ENCODE results near the gene KRTAP10-10.
"Not testable (repeated sequence)": the region's sequence is repeated elsewhere in the genome, so short reads cannot be mapped to it uniquely, and the experiment has no call there.

KRTAP10-10 gene

DNA sequence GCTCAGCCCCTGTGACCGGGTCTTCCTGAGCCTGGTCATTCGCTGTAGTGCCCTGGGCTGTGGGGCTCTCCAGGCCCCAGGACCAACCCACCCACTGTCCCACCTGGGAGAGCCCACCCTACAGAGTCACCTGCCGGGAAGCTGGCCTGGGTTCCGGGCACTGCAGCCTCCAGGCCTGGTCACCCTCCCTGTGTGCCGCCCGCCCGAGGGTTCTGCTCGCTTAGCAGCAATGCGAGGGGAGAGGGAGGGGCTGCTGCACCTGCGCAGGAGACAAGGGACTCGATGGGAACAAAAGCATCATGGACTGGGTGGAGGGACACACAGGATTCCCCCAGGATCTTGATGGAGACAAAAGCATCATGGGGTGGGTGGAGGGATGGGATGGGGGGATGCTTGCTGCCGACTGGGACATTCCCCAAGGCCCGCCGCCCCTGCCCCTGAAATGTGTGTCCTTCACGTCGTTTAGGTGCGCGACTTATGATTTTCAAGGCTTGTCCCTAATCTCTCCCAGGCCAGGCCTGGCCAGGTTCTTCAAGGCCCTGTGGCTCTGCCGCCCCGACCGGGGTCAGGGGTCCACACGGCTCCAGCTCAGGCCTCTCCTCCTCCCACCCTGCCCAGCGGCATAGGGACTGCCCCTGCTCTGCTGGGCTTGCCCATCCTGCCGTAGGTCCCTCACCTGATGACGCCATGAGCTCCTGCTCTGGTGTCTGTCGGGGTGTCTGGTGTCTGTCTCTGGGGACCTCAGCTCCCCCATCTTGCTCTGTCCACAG is 23.6 kb upstream of the KRTAP10-10 start:
- no peak for ATAC-seq
- Mint-ChIP-seq H3K4me3 (no peak overlapping the region), H3K27ac (peak overlapping the region; percentile 48), H3K4me1 (peaks cover 32% of the 10 kb centered on the region), H3K9me3 (peaks cover 18% of the 10 kb centered on the region), H3K36me3 (no peaks in the 10 kb centered on the region)
- peak in 1 of 2 donors; percentile 38 for DNase-seq (ENCODE audit: low spot score in 2 of 2)

DNA sequence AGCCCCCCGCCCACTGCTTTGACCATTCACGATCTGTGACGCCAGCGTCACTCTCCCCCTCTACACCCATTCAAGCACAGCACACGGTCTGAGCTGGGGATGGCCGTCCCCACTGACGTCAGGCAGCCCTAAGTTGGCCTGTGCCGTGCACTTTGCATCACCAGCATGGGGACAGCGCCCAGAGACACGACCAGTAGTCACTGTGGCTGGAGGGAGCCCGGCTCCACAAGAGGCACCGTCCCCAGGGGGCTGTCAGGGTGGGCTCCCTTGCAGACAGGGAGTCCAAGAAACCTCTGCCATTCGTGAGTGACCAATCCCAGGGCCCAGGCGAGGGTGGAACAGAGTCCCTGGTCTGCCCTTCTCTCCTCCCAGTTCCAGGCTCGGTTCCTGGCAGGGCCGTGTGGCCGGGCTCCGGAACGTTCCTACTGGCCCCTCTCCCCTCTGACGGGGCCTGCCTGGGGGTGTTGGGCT is 23.0 kb upstream of the KRTAP10-10 start:
- Mint-ChIP-seq H3K36me3 (no peaks in the 10 kb centered on the region), H3K4me1 (peaks cover 38% of the 10 kb centered on the region), H3K27ac (no peak overlapping the region), H3K4me3 (no peak overlapping the region), H3K9me3 (peaks cover 16% of the 10 kb centered on the region)
- DNase-seq (ENCODE audit: low spot score in 2 of 2), result peak in 1 of 2 donors; percentile 36
- no peak for ATAC-seq

DNA sequence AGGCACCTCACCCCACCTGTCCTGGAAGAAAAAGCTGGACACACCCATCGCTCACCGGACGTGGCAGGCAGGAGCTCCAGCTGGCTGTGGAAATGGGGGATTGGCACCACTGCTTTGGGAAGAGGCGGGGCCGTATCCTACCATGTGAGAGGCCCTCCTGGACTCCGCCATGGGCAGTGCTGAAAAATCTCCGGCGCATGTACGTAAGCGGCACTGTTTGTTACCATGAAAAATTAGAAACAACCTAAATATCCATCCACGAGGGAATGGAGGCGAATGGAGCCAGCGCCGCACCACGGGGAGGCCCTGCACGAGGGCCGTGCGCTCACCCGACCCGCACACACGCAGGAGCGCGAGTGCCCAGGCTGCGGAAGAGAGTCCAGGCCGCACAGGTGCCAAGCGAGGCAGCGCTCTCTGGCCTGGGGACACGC is 22.2 kb upstream of the KRTAP10-10 start:
- ATAC-seq, result no peak
- H3K4me1 Mint-ChIP-seq, result peaks cover 45% of the 10 kb centered on the region

DNA sequence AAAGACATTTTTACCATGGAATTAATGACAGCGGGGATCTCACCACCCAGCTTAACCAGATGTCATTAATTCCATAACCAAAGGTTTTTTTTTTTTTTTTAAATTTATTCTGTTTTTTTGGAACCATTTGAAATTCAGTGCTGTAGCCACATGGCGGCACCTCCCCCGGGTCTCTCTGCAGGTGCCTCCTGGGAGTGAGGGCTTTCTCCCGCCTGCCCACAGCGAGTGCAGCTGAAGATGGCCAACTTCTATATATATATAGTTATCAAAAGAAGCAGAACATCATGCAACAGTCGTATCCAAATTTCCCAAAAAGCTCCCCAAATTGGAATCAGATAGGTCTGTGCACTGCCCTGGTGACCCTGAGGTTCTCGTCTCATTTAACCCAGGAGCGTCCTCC is 21.7 kb upstream of the KRTAP10-10 start:
- DNase-seq (ENCODE audit: low spot score in 2 of 2) (no peak), ATAC-seq (no peak)
- H3K9me3 Mint-ChIP-seq, result peaks cover 19% of the 10 kb centered on the region
- no peak overlapping the region for H3K4me3 Mint-ChIP-seq
- H3K36me3 Mint-ChIP-seq, result no peaks in the 10 kb centered on the region
- H3K27ac Mint-ChIP-seq, result no peak overlapping the region
- peaks cover 45% of the 10 kb centered on the region for H3K4me1 Mint-ChIP-seq

More for the DNA sequence above, 22.2 kb upstream of the KRTAP10-10 start:
- H3K36me3 Mint-ChIP-seq, result no peaks in the 10 kb centered on the region
- H3K4me3 Mint-ChIP-seq, result no peak overlapping the region
- H3K27ac Mint-ChIP-seq, result no peak overlapping the region
- H3K9me3 Mint-ChIP-seq, result peaks cover 16% of the 10 kb centered on the region
- DNase-seq (ENCODE audit: low spot score in 2 of 2), result peak in 1 of 2 donors; percentile 37

DNA sequence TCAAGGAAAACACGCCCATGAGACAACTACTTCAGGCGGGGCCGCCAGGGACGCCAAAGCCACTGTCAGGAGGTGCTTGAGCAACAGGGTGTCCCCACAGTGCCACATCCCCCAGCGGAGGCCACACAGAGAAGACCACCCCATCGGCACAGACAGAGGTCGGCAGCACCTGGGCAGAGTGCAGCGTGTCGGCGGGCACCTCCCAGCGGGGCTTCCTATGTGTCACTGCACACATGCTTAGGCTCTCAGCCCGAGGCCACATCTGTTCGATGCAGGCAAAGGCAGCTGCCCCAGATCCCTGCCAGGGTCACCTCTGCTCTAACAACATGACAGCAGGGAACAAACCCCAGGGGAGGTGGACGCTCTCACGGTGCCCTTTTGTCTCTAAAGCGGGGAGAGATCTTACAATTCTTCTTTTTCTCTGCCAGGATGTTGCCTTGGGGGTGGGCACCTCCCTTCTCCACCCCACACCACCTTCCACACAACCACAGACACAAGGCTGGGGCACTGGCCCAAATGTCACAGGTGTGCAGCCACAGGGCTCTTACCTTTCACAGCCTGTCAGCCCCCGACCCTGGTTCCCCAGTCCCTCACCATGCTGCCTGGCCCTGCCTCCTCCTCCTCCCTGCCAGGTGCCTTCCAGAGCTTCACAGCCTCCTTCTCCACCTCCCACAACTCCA is 21.1 kb upstream of the KRTAP10-10 start:
- Mint-ChIP-seq H3K27ac (peak overlapping the region; percentile 91), H3K4me1 (peaks cover 45% of the 10 kb centered on the region), H3K4me3 (no peak overlapping the region), H3K36me3 (no peaks in the 10 kb centered on the region), H3K9me3 (peaks cover 21% of the 10 kb centered on the region)
- ATAC-seq, result no peak
- peak in 1 of 2 donors; percentile 38 for DNase-seq (ENCODE audit: low spot score in 2 of 2)

DNA sequence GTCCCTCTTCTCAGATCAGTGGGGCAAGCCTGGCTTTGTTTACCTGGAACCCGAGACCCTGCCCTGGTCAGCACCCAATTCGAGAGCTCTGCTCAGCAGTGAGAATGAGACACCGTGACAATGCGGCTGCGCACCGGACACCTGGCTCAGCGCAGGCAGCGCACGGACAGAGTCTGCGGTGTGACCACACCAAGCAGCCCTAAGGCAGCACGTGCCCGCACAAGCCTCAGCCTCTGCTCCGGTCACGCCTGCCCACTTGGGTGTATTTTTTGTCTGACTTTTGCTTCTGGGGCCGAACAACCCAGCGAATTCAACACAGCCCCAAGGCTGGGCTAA is 20.6 kb upstream of the KRTAP10-10 start:
- H3K9me3 Mint-ChIP-seq, result peaks cover 17% of the 10 kb centered on the region
- H3K36me3 Mint-ChIP-seq, result no peaks in the 10 kb centered on the region
- no peak overlapping the region for H3K4me3 Mint-ChIP-seq
- DNase-seq (ENCODE audit: low spot score in 2 of 2) (no peak), ATAC-seq (no peak)
- H3K27ac Mint-ChIP-seq, result peak overlapping the region; percentile 91
- peaks cover 45% of the 10 kb centered on the region for H3K4me1 Mint-ChIP-seq

DNA sequence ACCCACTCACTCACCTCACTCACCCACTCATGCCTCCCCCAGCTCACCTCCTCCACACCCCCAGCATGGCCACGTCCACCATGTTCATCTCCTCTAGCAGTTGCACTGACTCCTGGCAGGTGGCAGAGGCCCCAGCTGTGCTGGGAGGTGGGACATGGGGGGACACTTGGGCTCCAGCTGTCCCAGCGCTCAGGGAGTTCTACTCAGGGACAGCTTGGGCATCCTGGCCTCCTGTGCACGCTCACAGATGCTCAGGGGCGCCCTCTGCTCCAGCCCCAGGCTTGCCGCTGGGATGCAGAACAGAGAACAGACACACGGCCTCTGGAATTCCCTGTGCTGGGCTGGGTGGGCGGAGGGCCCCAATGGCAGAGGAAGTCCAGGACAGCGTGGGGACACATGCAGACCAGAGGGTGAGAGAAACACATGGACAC is 20.1 kb upstream of the KRTAP10-10 start:
- Mint-ChIP-seq H3K4me3 (no peak overlapping the region), H3K27ac (peak overlapping the region; percentile 91), H3K9me3 (peaks cover 17% of the 10 kb centered on the region), H3K36me3 (no peaks in the 10 kb centered on the region), H3K4me1 (peaks cover 45% of the 10 kb centered on the region)
- no peak for ATAC-seq
- no peak for DNase-seq (ENCODE audit: low spot score in 2 of 2)

DNA sequence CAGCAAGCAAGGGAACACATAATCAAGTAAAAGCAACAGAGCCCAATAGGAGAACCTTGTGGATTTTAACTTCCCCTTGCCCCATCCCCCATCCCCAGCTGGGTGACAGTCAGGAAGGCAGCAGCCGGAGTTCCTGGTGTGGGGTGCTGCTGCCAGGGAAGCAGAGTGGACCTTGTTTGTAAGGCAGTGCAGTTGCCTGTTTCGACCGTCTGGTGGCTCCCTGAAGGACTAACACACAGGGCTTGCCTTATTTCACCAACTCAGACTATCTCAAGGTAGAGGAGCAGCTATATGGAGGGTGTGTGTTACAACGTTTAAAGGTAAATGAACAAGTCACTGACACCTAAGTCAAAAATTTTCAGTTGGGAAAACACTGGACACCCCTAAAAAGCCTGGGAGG is 18.7 kb upstream of the KRTAP10-10 start:
- DNase-seq (ENCODE audit: low spot score in 2 of 2) (no peak), ATAC-seq (peak; percentile 57)
- H3K27ac Mint-ChIP-seq, result peak overlapping the region; percentile 91
- H3K4me1 Mint-ChIP-seq, result peaks cover 39% of the 10 kb centered on the region
- no peaks in the 10 kb centered on the region for H3K36me3 Mint-ChIP-seq
- peak overlapping the region; percentile 51 for H3K4me3 Mint-ChIP-seq
- H3K9me3 Mint-ChIP-seq, result peaks cover 25% of the 10 kb centered on the region

DNA sequence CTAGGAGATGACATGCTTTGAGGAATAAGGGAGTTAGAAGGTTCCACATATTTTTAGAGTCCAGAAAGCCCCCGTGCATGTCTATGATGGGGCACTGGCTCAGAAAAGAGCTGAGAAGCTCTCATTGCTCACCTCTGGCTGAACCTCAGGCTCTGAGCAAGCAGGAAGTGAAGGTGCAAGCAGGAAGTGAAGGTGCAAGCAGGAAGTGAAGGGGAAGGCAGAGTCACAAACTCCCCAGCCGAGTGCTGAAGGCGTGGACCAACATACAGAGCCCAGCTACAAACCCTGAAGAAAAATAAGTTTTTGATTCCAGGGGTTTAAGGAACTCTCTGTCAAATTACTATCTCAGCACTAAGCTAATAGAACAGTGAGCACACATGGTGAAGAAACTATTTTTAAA is 18.2 kb upstream of the KRTAP10-10 start:
- ATAC-seq (peak; percentile 98), DNase-seq (ENCODE audit: low spot score in 2 of 2) (peak; percentile 26 to 67)

DNA sequence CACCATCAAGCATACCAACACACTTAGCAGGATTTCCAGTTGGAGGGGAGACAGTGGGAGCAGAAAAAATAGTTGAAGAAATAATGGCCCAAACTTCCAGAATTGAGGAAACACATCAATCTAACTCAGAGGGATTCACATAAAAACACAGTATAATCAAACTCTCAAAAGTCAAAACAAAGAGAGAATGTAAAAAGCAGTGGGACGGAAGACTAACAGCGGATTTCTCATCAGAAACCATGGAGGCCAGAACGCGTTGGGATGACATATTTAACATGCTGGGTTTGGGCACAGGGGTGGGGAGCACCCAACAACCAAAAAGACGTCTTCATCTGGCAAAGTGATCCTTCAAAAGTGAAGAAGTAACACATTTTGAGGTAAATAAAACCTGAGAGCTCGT is 17.3 kb upstream of the KRTAP10-10 start:
- ATAC-seq (no peak), DNase-seq (ENCODE audit: low spot score in 2 of 2) (no peak)
- Mint-ChIP-seq H3K36me3 (no peaks in the 10 kb centered on the region), H3K4me1 (peaks cover 43% of the 10 kb centered on the region), H3K27ac (peak overlapping the region; percentile 91), H3K9me3 (peaks cover 38% of the 10 kb centered on the region), H3K4me3 (no peak overlapping the region)

More for the DNA sequence above, 18.2 kb upstream of the KRTAP10-10 start:
- Mint-ChIP-seq H3K36me3 (no peaks in the 10 kb centered on the region), H3K4me1 (peaks cover 39% of the 10 kb centered on the region), H3K4me3 (peak overlapping the region; percentile 51), H3K9me3 (peaks cover 29% of the 10 kb centered on the region), H3K27ac (peak overlapping the region; percentile 91)

DNA sequence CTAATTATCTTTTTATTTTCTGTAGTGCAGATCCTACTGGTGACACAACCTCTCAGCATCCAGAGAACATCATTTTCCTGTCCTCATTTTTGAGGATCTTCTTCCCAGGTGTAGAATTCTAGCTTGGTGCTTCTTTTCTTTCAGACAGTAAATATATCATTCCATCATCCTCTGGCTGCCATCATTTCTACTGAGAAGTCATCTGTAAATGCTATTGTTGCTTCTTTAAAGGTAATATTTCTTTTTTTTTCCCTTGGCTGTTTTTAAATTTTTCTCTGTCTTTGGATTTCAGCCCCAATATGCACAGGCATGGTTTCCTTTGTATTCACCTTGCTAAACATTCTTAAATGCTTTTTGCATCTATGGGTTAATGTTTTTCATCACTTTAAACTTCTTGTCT is 13.6 kb upstream of the KRTAP10-10 start:
- DNase-seq (ENCODE audit: low spot score in 2 of 2) (no peak), ATAC-seq (no peak)
- Mint-ChIP-seq H3K9me3 (peaks cover 39% of the 10 kb centered on the region), H3K36me3 (no peaks in the 10 kb centered on the region), H3K4me3 (no peak overlapping the region), H3K27ac (no peak overlapping the region), H3K4me1 (peaks cover 43% of the 10 kb centered on the region)

DNA sequence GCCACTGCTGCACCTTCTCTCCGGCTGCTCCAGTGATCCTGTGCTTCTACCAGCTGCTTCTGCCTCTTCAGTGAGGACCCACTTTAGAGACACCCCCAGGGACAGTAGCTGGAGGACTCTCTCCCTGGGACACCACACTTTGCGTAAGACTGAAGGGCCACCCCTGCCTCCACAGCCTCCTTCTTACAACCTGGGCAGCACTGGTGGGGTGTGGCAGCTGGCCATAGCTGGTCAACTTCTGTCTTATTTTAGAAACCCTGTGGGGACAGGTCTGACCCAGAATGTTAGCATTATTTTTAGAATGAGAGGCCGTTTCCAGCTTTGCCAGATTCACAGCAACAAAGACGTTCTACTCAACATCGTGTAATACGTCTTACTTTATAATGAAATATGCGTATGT is 11.4 kb upstream of the KRTAP10-10 start:
- H3K4me3 Mint-ChIP-seq, result no peak overlapping the region
- H3K27ac Mint-ChIP-seq, result no peak overlapping the region
- DNase-seq (ENCODE audit: low spot score in 2 of 2) (no peak), ATAC-seq (no peak)
- H3K9me3 Mint-ChIP-seq, result peaks cover 32% of the 10 kb centered on the region
- H3K36me3 Mint-ChIP-seq, result no peaks in the 10 kb centered on the region
- H3K4me1 Mint-ChIP-seq, result peaks cover 45% of the 10 kb centered on the region

DNA sequence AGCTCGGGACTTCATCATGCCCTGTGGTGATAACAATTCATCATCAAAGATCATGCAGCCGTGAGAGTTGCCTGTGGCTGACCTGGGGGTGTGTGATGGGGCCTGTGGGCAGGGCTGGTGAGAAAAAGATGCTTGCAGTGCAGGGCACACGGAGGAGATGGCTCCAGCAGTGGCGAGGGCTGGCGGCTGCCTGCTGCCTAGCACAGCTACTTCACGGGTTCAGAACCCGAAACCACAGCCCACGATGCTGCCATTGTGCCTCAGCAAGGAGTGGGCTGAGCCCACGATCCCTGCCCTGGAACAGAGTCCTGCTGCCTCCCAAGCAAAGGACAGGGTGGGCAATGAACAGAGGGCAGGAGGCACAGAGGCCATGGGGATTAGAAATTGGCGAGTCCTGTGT is 10.9 kb upstream of the KRTAP10-10 start:
- Mint-ChIP-seq H3K36me3 (no peaks in the 10 kb centered on the region), H3K4me3 (peak overlapping the region; percentile 22), H3K27ac (no peak overlapping the region), H3K9me3 (peaks cover 36% of the 10 kb centered on the region), H3K4me1 (peaks cover 45% of the 10 kb centered on the region)
- DNase-seq (ENCODE audit: low spot score in 2 of 2) (peak in 1 of 2 donors; percentile 17), ATAC-seq (peak; percentile 94)

DNA sequence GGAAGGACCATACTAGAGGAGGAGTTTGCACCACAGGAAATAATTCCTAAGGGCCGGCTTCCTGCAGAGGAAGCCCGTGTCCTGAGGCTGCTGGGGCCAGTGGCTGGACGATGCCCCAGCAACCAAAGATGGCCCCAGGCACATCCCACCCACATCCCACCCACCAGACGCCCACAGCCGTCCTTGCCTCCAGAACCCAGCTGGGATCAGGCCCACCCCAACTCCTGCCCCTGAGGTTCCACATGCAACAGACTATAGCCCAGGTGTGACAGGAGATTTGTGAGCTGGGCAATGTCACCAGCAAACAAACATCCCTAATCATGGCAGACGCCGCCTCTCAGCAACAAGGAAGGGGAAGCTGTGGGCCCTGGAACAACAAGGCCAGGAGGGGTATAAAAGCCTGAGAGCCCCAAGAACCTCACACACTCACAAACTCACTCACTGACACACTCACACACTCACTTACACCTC is 10.4 kb upstream of the KRTAP10-10 start, which contains the start of gene KRTAP10-9:
Gene KRTAP10-9, plus strand, starts transcription at position 421 of the 471 bp plus-strand sequence. CDS start 79 bp downstream, outside the sequence.
- peak within 1 kb of the TSS; percentile 73 for H3K27ac Mint-ChIP-seq
- H3K4me3 Mint-ChIP-seq, result peak within 1 kb of the TSS; percentile 22
- peaks cover 39% of the 10 kb centered on the region for H3K9me3 Mint-ChIP-seq
- peaks cover 45% of the 10 kb centered on the region for H3K4me1 Mint-ChIP-seq
- no peaks in the 10 kb centered on the region for H3K36me3 Mint-ChIP-seq
- DNase-seq (ENCODE audit: low spot score in 2 of 2) (no peak), ATAC-seq (no peak)

DNA sequence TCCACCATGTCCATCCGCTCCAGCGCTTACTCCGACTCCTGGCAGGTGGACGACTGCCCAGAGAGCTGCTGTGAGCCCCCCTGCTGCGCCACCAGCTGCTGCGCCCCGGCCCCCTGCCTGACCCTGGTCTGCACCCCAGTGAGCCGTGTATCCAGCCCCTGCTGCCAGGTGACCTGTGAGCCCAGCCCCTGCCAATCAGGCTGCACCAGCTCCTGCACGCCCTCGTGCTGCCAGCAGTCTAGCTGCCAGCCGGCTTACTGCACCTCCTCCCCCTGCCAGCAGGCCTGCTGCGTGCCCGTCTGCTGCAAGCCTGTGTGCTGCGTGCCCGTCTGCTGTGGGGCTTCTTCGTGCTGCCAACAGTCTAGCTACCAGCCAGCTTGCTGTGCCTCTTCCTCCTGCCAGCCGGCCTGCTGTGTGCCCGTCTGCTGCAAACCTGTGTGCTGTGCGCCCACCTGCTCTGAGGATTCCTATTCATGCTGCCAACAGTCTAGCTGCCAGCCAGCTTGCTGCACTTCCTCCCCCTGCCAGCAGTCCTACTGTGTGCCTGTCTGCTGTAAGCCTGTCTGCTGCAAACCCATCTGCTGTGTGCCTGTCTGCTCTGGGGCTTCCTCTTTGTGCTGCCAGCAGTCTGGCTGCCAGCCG is 9.9 kb upstream of the KRTAP10-10 start:
- not testable (repeated sequence) for H3K36me3 Mint-ChIP-seq; H3K4me3 Mint-ChIP-seq; DNase-seq (ENCODE audit: low spot score in 2 of 2); ATAC-seq
- Mint-ChIP-seq H3K27ac (peak overlapping the region; percentile 73), H3K9me3 (peaks cover 43% of the 10 kb centered on the region), H3K4me1 (peaks cover 45% of the 10 kb centered on the region)
